IMR-90 (cell line): ENCODE data around the gene DMXL2. TPM values are rescaled to one million over a fixed set of nuclear protein-coding genes. Genes with fewer than 3 reads are reported as not detected.

ENCODE experiments used
- ATAC-seq: fragments of 200-7000 bp; cut with Tn5 transposase; 2 replicates; pipeline ENCODE4 v1.9.1; 2020; ENCODE audit warnings: low read depth, mild to moderate bottlenecking, moderate library complexity
- BruUV-seq: library from RNA; stranded (reverse); fragments of 400-500 nt; replicated peaks from 2 replicates; lab custom pipeline; 2021; lab: Mats Ljungman, UMichigan
- CTCF ChIA-PET: fragments of 300-600 bp; formaldehyde crosslinking; extraction: SDS; loops from one replicate; lab custom pipeline; 2021; ENCODE audit warnings: antibody characterized with exemption; lab: Yijun Ruan, JAX
- POLR2A ChIA-PET: fragments of 300-600 bp; sonication (Branson Sonifier 250); formaldehyde crosslinking; loops from one replicate; lab custom pipeline; 2022; ENCODE audit warnings: antibody characterized with exemption; ENCODE audit not compliant: unreplicated experiment; lab: Charles Lee
- DNase-seq: peaks from one replicate; pipeline ENCODE4 v3.0.0; 2013
- H2AFZ ChIP-seq: replicated peaks from 2 replicates; pipeline ENCODE3; 2013; ENCODE audit warnings: low read length, mild to moderate bottlenecking; ENCODE audit not compliant: poor library complexity
- H2AK5ac ChIP-seq: 2 replicates; pipeline ENCODE4 v1.6.1; 2013; ENCODE audit warnings: low read depth, low read length, inconsistent platforms
- H2AK9ac ChIP-seq: replicated peaks from 2 replicates; pipeline ENCODE3; 2013; ENCODE audit warnings: mild to moderate bottlenecking, low read depth, low read length, moderate library complexity; ENCODE audit not compliant: poor library complexity
- H2BK120ac ChIP-seq: 2 replicates; pipeline ENCODE4 v1.6.1; 2013; ENCODE audit warnings: low read depth, low read length, inconsistent platforms
- H2BK15ac ChIP-seq: 3 replicates; pipeline ENCODE4 v1.6.1; 2013; ENCODE audit warnings: low read depth, low read length, inconsistent platforms
- H2BK20ac ChIP-seq: 2 replicates; pipeline ENCODE4 v1.6.1; 2013; ENCODE audit warnings: low read depth, mild to moderate bottlenecking, inconsistent platforms, low read length, moderate library complexity
- H2BK5ac ChIP-seq: 2 replicates; pipeline ENCODE4 v1.6.1; 2013; ENCODE audit warnings: mild to moderate bottlenecking, low read depth, low read length, inconsistent platforms; ENCODE audit not compliant: poor library complexity, severe bottlenecking
- H3K14ac ChIP-seq: replicated peaks from 2 replicates; pipeline ENCODE4 v1.6.1; 2013; ENCODE audit warnings: low read depth, low read length, inconsistent platforms
- H3K18ac ChIP-seq: 2 replicates; pipeline ENCODE4 v1.6.1; 2013; ENCODE audit warnings: low read depth, low read length, control low read depth
- H3K23ac ChIP-seq: 2 replicates; pipeline ENCODE4 v1.6.1; 2013; ENCODE audit warnings: low read depth, low read length, inconsistent platforms
- H3K27ac ChIP-seq: 2 replicates; pipeline ENCODE4 v1.5.1; 2013; ENCODE audit warnings: mild to moderate bottlenecking, control low read depth, low read length; ENCODE audit not compliant: insufficient read depth
- H3K27me3 ChIP-seq: 2 replicates; pipeline ENCODE4 v1.6.1; 2013; ENCODE audit warnings: low read length; ENCODE audit not compliant: control insufficient read depth, insufficient read depth
- H3K36me3 ChIP-seq: 2 replicates; pipeline ENCODE4 v1.6.1; 2013; ENCODE audit warnings: low read length, mixed read lengths; ENCODE audit not compliant: control insufficient read depth, insufficient read depth
- H3K4ac ChIP-seq: 2 replicates; pipeline ENCODE4 v1.6.1; 2013; ENCODE audit warnings: low read depth, low read length, inconsistent platforms
- H3K4me1 ChIP-seq: 2 replicates; pipeline ENCODE4 v1.6.1; 2013; ENCODE audit warnings: low read length, mixed read lengths; ENCODE audit not compliant: control insufficient read depth, insufficient read depth
- H3K4me2 ChIP-seq: 2 replicates; pipeline ENCODE4 v1.6.1; 2013; ENCODE audit warnings: low read depth, mild to moderate bottlenecking, control low read depth, low read length, moderate library complexity
- H3K4me3 ChIP-seq: 2 replicates; pipeline ENCODE4 v1.5.1; 2013; ENCODE audit warnings: low read depth, mild to moderate bottlenecking, control low read depth, low read length, moderate library complexity; ENCODE audit not compliant: insufficient read depth
- H3K56ac ChIP-seq: 2 replicates; pipeline ENCODE4 v1.6.1; 2013; ENCODE audit warnings: low read length, inconsistent platforms; ENCODE audit not compliant: insufficient read depth; ENCODE audit errors: extremely low read depth
- H3K79me1 ChIP-seq, 2 experiments: 2 replicates each; pipeline ENCODE4 v1.6.1; 2013; ENCODE audit warnings: low read length in 2 of 2, inconsistent platforms in 1 of 2, low read depth in 1 of 2
- H3K9ac ChIP-seq: 2 replicates; pipeline ENCODE4 v1.6.1; 2013; ENCODE audit warnings: low read depth, low read length, control low read depth
- H3K9me1 ChIP-seq: 2 replicates; pipeline ENCODE4 v1.6.1; 2013; ENCODE audit warnings: low read length, inconsistent platforms; ENCODE audit not compliant: insufficient read depth
- H3K9me3 ChIP-seq: 2 replicates; pipeline ENCODE4 v1.6.1; 2013; ENCODE audit warnings: low read length; ENCODE audit not compliant: control insufficient read depth, insufficient read depth
- H4K20me1 ChIP-seq: 2 replicates; pipeline ENCODE4 v1.6.1; 2013; ENCODE audit warnings: low read length, inconsistent platforms; ENCODE audit not compliant: insufficient read depth
- H4K5ac ChIP-seq: 2 replicates; pipeline ENCODE4 v1.6.1; 2013; ENCODE audit warnings: mild to moderate bottlenecking, low read depth, low read length, control low read depth
- H4K8ac ChIP-seq, 2 experiments: 2 replicates each; pipeline ENCODE4 v1.6.1; 2013; ENCODE audit warnings: low read depth in 2 of 2, low read length in 2 of 2, control low read depth in 1 of 2, inconsistent platforms in 1 of 2
- H4K91ac ChIP-seq: 2 replicates; pipeline ENCODE4 v1.6.1; 2013; ENCODE audit warnings: low read depth, low read length, inconsistent platforms; ENCODE audit not compliant: insufficient read depth
- BHLHE40 ChIP-seq: fragments of 150-350 bp; IDR thresholded peaks from 2 replicates; pipeline ENCODE4 v1.6.1; 2016; ENCODE audit warnings: mild to moderate bottlenecking, low read depth, low read length
- CEBPB ChIP-seq: IDR thresholded peaks from 2 replicates; pipeline ENCODE4 v1.6.1; 2012; ENCODE audit warnings: low read depth, low read length, improper control_type of control experiment
- CHD1 ChIP-seq: IDR thresholded peaks from 2 replicates; pipeline ENCODE4 v1.6.1; 2012; ENCODE audit warnings: low read depth, low read length, improper control_type of control experiment
- CTCF ChIP-seq: conservative IDR thresholded peaks from 2 replicates; pipeline ENCODE4 v1.5.1; 2012; ENCODE audit warnings: mild to moderate bottlenecking, low read depth, low read length, improper control_type of control experiment
- ELK1 ChIP-seq: fragments of 150-350 bp; IDR thresholded peaks from 2 replicates; pipeline ENCODE4 v1.6.1; 2016; ENCODE audit warnings: low read depth, mild to moderate bottlenecking, low read length, moderate library complexity, borderline replicate concordance
- FOS ChIP-seq: fragments of 150-350 bp; IDR thresholded peaks from 2 replicates; pipeline ENCODE4 v1.6.1; 2016; ENCODE audit warnings: low read depth, low read length
- MAFK ChIP-seq: IDR thresholded peaks from 2 replicates; pipeline ENCODE4 v1.6.1; 2012; ENCODE audit warnings: low read depth, low read length, improper control_type of control experiment
- MAZ ChIP-seq: IDR thresholded peaks from 2 replicates; pipeline ENCODE4 v1.6.1; 2012; ENCODE audit warnings: low read depth, mild to moderate bottlenecking, low read length, improper control_type of control experiment, moderate library complexity, borderline replicate concordance
- MXI1 ChIP-seq: IDR thresholded peaks from 2 replicates; pipeline ENCODE4 v1.6.1; 2012; ENCODE audit warnings: low read depth, mild to moderate bottlenecking, low read length, moderate library complexity, borderline replicate concordance
- NFE2L2 ChIP-seq: fragments of 150-350 bp; IDR thresholded peaks from 2 replicates; pipeline ENCODE4 v1.6.1; 2016; ENCODE audit warnings: low read depth, mild to moderate bottlenecking, low read length
- POLR2A ChIP-seq: IDR thresholded peaks from 2 replicates; pipeline ENCODE4 v1.6.1; 2012; ENCODE audit warnings: mild to moderate bottlenecking, low read depth, low read length
- RAD21 ChIP-seq: IDR thresholded peaks from 2 replicates; pipeline ENCODE4 v1.6.1; 2012; ENCODE audit warnings: low read length, improper control_type of control experiment
- RCOR1 ChIP-seq: IDR thresholded peaks from 2 replicates; pipeline ENCODE4 v1.6.1; 2012; ENCODE audit warnings: mild to moderate bottlenecking, low read length, improper control_type of control experiment; ENCODE audit not compliant: insufficient replicate concordance
- RFX5 ChIP-seq: IDR thresholded peaks from 2 replicates; pipeline ENCODE4 v1.8.0; 2012; ENCODE audit warnings: low read depth, mild to moderate bottlenecking, low read length, moderate library complexity
- SMC3 ChIP-seq: fragments of 150-350 bp; IDR thresholded peaks from 2 replicates; pipeline ENCODE4 v1.6.1; 2016; ENCODE audit warnings: low read depth, mild to moderate bottlenecking, antibody characterized with exemption, low read length, moderate library complexity
- USF2 ChIP-seq: fragments of 150-350 bp; IDR thresholded peaks from 2 replicates; pipeline ENCODE4 v1.6.1; 2017; ENCODE audit warnings: mild to moderate bottlenecking, antibody characterized with exemption, low read length, low read depth
- WGBS, 2 experiments: methylation state at CpG; one replicate each; pipeline versions ENCODE4 v1.1.5 to v1.1.7; 2013; ENCODE audit warnings: missing lambda C conversion rate in 2 of 2; ENCODE audit not compliant: insufficient read length in 1 of 2; ENCODE audit errors: extremely low coverage in 2 of 2; 5-methylcytosine and 5-hydroxymethylcytosine counted together
- dilution Hi-C: fragments of 300-500 bp; cut with HindIII; formaldehyde crosslinking; loops from one replicate; pipeline ENCODE4 v1.14.3; 2018; ENCODE audit warnings: low sequenced_read_pairs; ENCODE audit not compliant: unreplicated experiment
- in situ Hi-C: fragments of 300-500 bp; cut with MboI; formaldehyde crosslinking; loops from 3 replicates; pipeline ENCODE4 v1.14.3; 2019; ENCODE audit warnings: low sequenced_read_pairs, inconsistent platforms, mixed read lengths
- intact Hi-C: fragments of 100-400 bp; cut with micrococcal nuclease; formaldehyde crosslinking; loops from 2 replicates; pipeline ENCODE4 v1.10.0; 2022
- polyA plus RNA-seq, 3 experiments: library from polyadenylated mRNA; depleted of rRNA; stranded (reverse); fragments of >200 nt; gene quantifications; 2 replicates each; pipeline ENCODE4 v1.2.3, GENCODE V29; 2012; ENCODE audit warnings: low replicate concordance in 1 of 3
- total RNA-seq: library from RNA; depleted of rRNA; stranded (reverse); fragments of >200 nt; gene quantifications from 2 replicates; pipeline ENCODE4 v1.2.3, GENCODE V29; 2012

Gene DMXL2
- total and polyA plus RNA-seq, 2 of the 4 experiments (the other 2 are of a cell fraction) = 9.7 to 21.9 TPM

GRCh38 chr15:51561271-51561670, 61.3 kb downstream of the DMXL2 start:
- no peak overlapping the region for H2BK15ac ChIP-seq
- intact Hi-C loops (no loop called here), in situ Hi-C loops (no loop called here), dilution Hi-C loops (no loop called here)
- no peak overlapping the region for H3K4ac ChIP-seq
- H4K5ac ChIP-seq = no peak overlapping the region
- H2BK5ac ChIP-seq = no peak overlapping the region
- H2AK9ac ChIP-seq = no peak overlapping the region
- BruUV-seq = no TSS peak
- H3K36me3 ChIP-seq = no peaks in the 10 kb centered on the region
- H4K20me1 ChIP-seq = no peaks in the 10 kb centered on the region
- CTCF ChIA-PET = no interaction called here
- H3K27me3 ChIP-seq = no peaks in the 10 kb centered on the region
- H3K4me1 ChIP-seq = no peaks in the 10 kb centered on the region
- H3K9me1 ChIP-seq = no peaks in the 10 kb centered on the region; the same call in 1 of the 2 replicates
- no peaks in the 10 kb centered on the region; a peak in 1 of 4 replicates for H3K79me1 ChIP-seq
- H3K4me3 ChIP-seq = no peak overlapping the region
- H4K8ac ChIP-seq = no peak overlapping the region
- no peak overlapping the region for H2BK120ac ChIP-seq
- no peak overlapping the region for H2AK5ac ChIP-seq
- no peak for TF ChIP-seq CEBPB
- TF ChIP-seq CHD1 = no peak
- TF ChIP-seq USF2 = no peak
- no peak for TF ChIP-seq CTCF
- no peak for TF ChIP-seq MAZ
- TF ChIP-seq RAD21 = no peak
- no peak for TF ChIP-seq NFE2L2
- no peak for TF ChIP-seq RCOR1
- TF ChIP-seq BHLHE40 = no peak
- no peak for TF ChIP-seq POLR2A
- no peak for TF ChIP-seq RFX5
- no peak for TF ChIP-seq ELK1
- TF ChIP-seq MXI1 = no peak
- no peak for TF ChIP-seq MAFK
- TF ChIP-seq SMC3 = no peak
- no peak for TF ChIP-seq FOS
- POLR2A ChIA-PET = no interaction called here
- H3K4me2 ChIP-seq = no peak overlapping the region
- no peak overlapping the region for H3K27ac ChIP-seq
- H2BK20ac ChIP-seq = no peak overlapping the region
- H3K23ac ChIP-seq = no peak overlapping the region
- H3K56ac ChIP-seq = no peak overlapping the region
- no peak overlapping the region for H2AFZ ChIP-seq
- no CpG with 5 or more reads among the region's 5 CpGs for WGBS, 2 experiments
- ATAC-seq = no peak
- no peaks in the 10 kb centered on the region for H3K9me3 ChIP-seq
- DNase-seq = no peak
- no peak overlapping the region for H3K9ac ChIP-seq
- no peak overlapping the region for H3K14ac ChIP-seq
- H3K18ac ChIP-seq = no peak overlapping the region
- no peak overlapping the region for H4K91ac ChIP-seq
